ENCODE data around the gene GOLGA6L26. TPM values are rescaled to one million over a fixed set of nuclear protein-coding genes. Genes with fewer than 3 reads are reported as not detected.
"Not testable (repeated sequence)": the region's sequence is repeated elsewhere in the genome, so short reads cannot be mapped to it uniquely, and the experiment has no call there.

Gene GOLGA6L26, protein sequence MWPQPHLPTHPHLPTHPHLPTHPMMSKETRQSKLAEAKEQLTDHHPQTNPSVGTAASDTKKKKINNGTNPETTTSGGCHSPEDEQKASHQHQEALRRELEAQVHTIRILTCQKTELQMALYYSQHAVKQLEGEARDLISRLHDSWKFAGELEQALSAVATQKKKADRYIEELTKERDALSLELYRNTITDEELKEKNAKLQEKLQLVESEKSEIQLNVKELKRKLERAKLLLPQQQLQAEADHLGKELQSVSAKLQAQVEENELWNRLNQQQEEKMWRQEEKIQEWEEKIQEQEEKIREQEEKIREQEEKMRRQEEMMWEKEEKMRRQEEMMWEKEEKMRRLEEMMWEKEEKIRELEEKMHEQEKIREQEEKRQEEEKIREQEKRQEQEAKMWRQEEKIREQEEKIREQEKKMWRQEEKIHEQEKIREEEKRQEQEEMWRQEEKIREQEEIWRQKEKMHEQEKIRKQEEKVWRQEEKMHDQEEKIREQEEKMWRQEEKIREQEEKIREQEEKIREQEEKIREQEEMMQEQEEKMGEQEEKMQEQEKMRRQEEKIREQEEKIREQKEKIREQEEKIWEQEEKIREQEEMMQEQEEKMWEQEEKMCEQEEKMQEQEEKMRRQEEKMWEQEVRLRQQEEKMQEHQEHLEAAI
- total RNA-seq (not detected), polyA plus RNA-seq (not detected)

DNA sequence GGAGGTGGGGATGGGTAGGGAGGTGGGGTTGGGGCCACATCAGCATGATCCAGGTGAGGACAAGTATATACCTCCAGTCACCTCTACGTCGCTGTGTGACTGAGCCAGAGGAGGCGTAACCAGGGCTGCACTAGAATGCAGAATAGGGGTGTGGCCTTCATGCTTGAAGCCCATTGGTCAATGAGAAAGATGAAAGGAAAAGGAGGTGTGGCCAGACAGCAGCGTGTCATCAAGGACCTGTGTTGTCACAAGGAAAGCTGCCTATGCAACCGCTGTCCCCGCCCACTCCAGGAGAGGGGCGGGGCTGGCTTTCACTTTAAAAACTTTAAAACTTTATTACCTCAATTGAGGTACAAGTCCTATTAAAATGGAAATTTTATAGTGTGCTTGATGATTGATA is at the start of gene GOLGA6L26:
GOLGA6L26 (minus strand) TSS at position 101 of the 400 bp plus-strand sequence; CDS start at position 40, 61 bp downstream.
- POLR2A ChIA-PET (ENCODE audit: partially characterized antibody); H3K9me3 ChIP-seq (ENCODE audit: control insufficient read depth in 1 of 2, low read length in 2 of 2); CTCF ChIA-PET (ENCODE audit: partially characterized antibody); H3K36me3 ChIP-seq (ENCODE audit: insufficient read depth, low read length); DNase-seq; H3K27ac Mint-ChIP-seq; H3K4me1 Mint-ChIP-seq; H3K4me3 Mint-ChIP-seq; H3K36me3 Mint-ChIP-seq; H3K27me3 ChIP-seq (ENCODE audit: insufficient read depth, low read length); H3K9me3 Mint-ChIP-seq; H3K4me3 ChIP-seq (ENCODE audit: low read length in 2 of 2); intact Hi-C loops (cut with micrococcal nuclease); H3K27me3 Mint-ChIP-seq; H3K4me1 ChIP-seq (ENCODE audit: insufficient read depth, low read length); H3K27ac ChIP-seq (ENCODE audit: low read depth, low read length): not testable (repeated sequence)

DNA sequence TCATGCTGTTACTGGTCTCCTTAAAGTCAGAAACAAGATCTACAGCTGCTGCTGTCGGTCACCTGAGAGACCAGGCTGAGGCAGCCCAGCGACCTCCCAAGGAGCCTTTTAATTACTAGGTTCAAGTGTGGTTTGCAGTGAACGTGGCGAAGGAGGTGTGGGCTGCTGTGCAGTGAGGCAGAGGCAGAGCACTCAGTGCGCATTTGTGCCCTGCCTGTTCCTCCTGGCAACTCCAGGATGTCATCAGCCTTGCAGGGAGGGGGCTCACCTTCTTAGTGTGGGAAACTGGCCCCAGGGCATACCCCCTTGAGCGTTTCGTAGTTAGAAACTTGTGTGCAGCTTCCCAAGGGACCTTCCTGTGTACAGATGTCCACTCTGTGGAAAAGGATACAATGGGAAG is 47.2 kb upstream of the GOLGA6L26 start:
- POLR2A ChIA-PET (ENCODE audit: partially characterized antibody); H3K4me1 Mint-ChIP-seq; H3K36me3 ChIP-seq (ENCODE audit: insufficient read depth, low read length); H3K4me1 ChIP-seq (ENCODE audit: insufficient read depth, low read length); H3K36me3 Mint-ChIP-seq; H3K4me3 ChIP-seq (ENCODE audit: low read length in 2 of 2); H3K27ac Mint-ChIP-seq; intact Hi-C loops (cut with micrococcal nuclease); H3K27me3 ChIP-seq (ENCODE audit: insufficient read depth, low read length); H3K27ac ChIP-seq (ENCODE audit: low read depth, low read length); DNase-seq; H3K9me3 Mint-ChIP-seq; H3K4me3 Mint-ChIP-seq; H3K9me3 ChIP-seq (ENCODE audit: control insufficient read depth in 1 of 2, low read length in 2 of 2); CTCF ChIA-PET (ENCODE audit: partially characterized antibody): not testable (repeated sequence)
- H3K27me3 Mint-ChIP-seq = peaks cover 1 to 10% of the 10 kb centered on the region in 2 donors

DNA sequence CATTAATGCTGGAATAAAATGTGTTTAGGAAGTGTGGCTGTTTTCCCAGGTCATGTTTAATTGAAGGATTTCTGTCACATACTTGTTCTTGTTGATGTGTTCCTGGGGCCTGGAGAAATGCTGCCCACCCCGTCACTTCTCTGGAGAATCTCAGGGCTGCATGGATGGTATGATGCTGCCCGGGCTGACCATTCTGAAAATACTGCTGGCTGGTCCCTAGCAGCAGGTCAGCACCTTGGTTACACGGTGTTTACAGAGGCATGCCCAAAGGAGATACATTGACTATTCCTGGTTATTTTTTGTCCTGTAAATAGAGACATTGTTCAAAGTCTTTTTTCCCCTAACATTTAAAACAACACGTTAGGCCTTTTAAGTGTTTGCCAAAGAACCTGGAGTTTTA is 46.7 kb upstream of the GOLGA6L26 start:
- H3K9me3 ChIP-seq (ENCODE audit: control insufficient read depth in 1 of 2, low read length in 2 of 2); H3K36me3 Mint-ChIP-seq; H3K36me3 ChIP-seq (ENCODE audit: insufficient read depth, low read length); H3K27me3 ChIP-seq (ENCODE audit: insufficient read depth, low read length); H3K4me3 ChIP-seq (ENCODE audit: low read length in 2 of 2); H3K4me1 Mint-ChIP-seq; H3K27ac ChIP-seq (ENCODE audit: low read depth, low read length); DNase-seq; H3K4me3 Mint-ChIP-seq; CTCF ChIA-PET (ENCODE audit: partially characterized antibody); intact Hi-C loops (cut with micrococcal nuclease); H3K4me1 ChIP-seq (ENCODE audit: insufficient read depth, low read length); H3K9me3 Mint-ChIP-seq; POLR2A ChIA-PET (ENCODE audit: partially characterized antibody); H3K27ac Mint-ChIP-seq: not testable (repeated sequence)
- peaks cover 1 to 10% of the 10 kb centered on the region in 2 donors for H3K27me3 Mint-ChIP-seq

DNA sequence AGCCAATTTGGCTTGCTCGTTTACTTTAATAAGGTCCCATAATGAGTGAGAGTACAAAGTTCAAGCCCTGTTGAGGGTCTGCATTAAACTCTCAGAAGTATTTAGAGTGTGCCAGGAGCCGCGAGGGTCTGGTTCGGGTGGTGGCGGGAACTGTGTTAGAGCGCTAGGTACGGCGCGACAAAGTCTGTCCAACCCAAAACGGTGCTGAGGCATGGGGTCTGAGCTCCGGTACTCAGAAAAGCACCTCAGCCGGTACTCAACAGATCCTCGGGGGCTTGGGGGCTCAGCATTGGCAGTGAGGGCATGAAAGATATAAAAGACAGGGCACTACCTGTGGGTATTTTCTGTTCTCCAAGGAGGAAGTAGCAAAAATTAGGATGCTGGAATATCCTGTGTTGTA is 45.0 kb upstream of the GOLGA6L26 start:
- H3K27me3 ChIP-seq (ENCODE audit: insufficient read depth, low read length); H3K27ac Mint-ChIP-seq; H3K4me1 ChIP-seq (ENCODE audit: insufficient read depth, low read length); CTCF ChIA-PET (ENCODE audit: partially characterized antibody); POLR2A ChIA-PET (ENCODE audit: partially characterized antibody); H3K36me3 ChIP-seq (ENCODE audit: insufficient read depth, low read length); H3K9me3 Mint-ChIP-seq; H3K4me3 Mint-ChIP-seq; H3K9me3 ChIP-seq (ENCODE audit: control insufficient read depth in 1 of 2, low read length in 2 of 2); H3K36me3 Mint-ChIP-seq; H3K27ac ChIP-seq (ENCODE audit: low read depth, low read length); H3K27me3 Mint-ChIP-seq; H3K4me3 ChIP-seq (ENCODE audit: low read length in 2 of 2); H3K4me1 Mint-ChIP-seq; intact Hi-C loops (cut with micrococcal nuclease); DNase-seq: not testable (repeated sequence)

DNA sequence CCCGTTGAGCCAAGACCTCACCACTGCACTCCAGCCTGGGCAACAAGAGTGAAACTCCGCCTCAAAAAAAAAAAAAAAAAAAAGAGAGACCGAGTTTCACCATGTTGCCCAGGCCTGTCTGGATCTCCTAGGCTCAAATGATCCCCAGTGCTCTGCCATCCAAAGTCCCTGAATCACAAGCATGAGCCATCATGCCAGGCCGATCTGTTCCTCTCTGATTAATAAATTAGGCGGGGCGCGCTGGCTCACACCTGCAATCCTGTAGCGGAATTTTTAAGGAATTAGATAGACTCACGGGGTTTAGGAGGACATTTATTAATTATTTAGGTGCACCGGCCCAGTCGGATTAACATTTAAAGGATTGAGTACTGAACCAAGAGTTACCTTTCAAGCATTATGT is 40.2 kb upstream of the GOLGA6L26 start:
- H3K4me3 Mint-ChIP-seq; H3K36me3 Mint-ChIP-seq; H3K27ac ChIP-seq (ENCODE audit: low read depth, low read length); DNase-seq; H3K36me3 ChIP-seq (ENCODE audit: insufficient read depth, low read length); CTCF ChIA-PET (ENCODE audit: partially characterized antibody); H3K4me1 Mint-ChIP-seq; H3K4me3 ChIP-seq (ENCODE audit: low read length in 2 of 2); H3K9me3 ChIP-seq (ENCODE audit: control insufficient read depth in 1 of 2, low read length in 2 of 2); intact Hi-C loops (cut with micrococcal nuclease); H3K9me3 Mint-ChIP-seq; POLR2A ChIA-PET (ENCODE audit: partially characterized antibody); H3K4me1 ChIP-seq (ENCODE audit: insufficient read depth, low read length); H3K27me3 ChIP-seq (ENCODE audit: insufficient read depth, low read length); H3K27ac Mint-ChIP-seq; H3K27me3 Mint-ChIP-seq: not testable (repeated sequence)

DNA sequence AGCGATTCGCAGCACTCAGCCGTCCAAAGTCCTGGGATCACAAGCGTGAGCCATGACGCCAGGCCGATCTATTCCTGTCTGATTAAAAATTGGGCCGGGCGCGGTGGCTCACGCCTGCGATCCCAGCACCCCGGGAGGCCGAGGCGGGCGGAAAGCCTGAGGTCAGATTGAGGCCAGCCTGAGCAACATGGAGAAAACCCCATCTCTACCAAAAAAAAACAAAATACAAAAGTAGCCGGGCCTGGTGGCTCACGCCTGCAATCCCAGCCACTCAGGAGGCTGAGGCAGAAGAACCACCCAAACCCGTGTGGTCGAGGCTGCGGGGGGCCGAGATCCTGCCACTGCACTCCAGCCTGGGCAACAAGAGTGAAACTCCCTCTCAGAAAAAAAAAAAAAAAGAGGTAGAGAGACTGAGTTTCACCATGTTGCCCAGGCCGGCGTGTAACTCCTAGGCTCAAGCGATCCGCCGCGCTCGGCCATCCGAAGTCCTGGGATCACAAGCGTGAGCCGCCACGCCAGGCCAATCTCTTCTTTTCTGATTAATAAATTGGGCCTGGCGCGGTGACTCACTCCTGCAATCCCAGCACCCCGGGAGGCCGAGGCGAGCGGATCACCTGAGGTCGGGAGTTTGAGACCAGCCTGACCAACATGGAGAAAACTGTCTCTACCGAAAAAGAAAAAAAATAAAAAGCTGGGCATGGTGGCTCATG is 39.0 kb upstream of the GOLGA6L26 start:
- POLR2A ChIA-PET (ENCODE audit: partially characterized antibody); H3K9me3 ChIP-seq (ENCODE audit: control insufficient read depth in 1 of 2, low read length in 2 of 2); H3K4me1 Mint-ChIP-seq; H3K4me3 ChIP-seq (ENCODE audit: low read length in 2 of 2); H3K4me3 Mint-ChIP-seq; H3K27me3 ChIP-seq (ENCODE audit: insufficient read depth, low read length); DNase-seq; H3K36me3 Mint-ChIP-seq; intact Hi-C loops (cut with micrococcal nuclease); H3K4me1 ChIP-seq (ENCODE audit: insufficient read depth, low read length); H3K27me3 Mint-ChIP-seq; CTCF ChIA-PET (ENCODE audit: partially characterized antibody); H3K27ac Mint-ChIP-seq; H3K36me3 ChIP-seq (ENCODE audit: insufficient read depth, low read length); H3K27ac ChIP-seq (ENCODE audit: low read depth, low read length); H3K9me3 Mint-ChIP-seq: not testable (repeated sequence)

DNA sequence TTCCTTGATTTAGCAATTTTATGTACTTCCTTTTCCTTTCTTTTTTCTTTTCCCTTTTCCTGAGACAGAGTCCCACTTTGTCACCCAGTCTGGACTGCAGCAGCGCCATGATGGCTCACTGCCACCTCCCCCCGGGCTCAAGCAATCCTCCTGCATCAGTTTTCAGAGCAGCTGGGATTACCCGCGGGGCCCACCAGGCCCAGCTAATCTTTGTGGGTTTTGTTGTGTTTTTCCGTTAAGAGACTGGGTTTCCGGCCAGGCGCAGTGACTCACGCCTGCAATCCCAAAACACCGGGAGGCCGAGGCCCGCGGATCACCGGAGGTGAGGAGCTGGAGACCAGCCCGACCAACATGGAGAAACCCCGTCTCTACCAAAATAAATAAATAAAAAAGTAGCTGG is 38.3 kb upstream of the GOLGA6L26 start:
- Histone ChIP-seq H3K4me3 (ENCODE audit: low read length in 2 of 2) (no peak overlapping the region), H3K36me3 (ENCODE audit: insufficient read depth, low read length) (no peaks in the 10 kb centered on the region), H3K4me1 (ENCODE audit: insufficient read depth, low read length) (no peaks in the 10 kb centered on the region), H3K27me3 (ENCODE audit: insufficient read depth, low read length) (no peaks in the 10 kb centered on the region), H3K27ac (ENCODE audit: low read depth, low read length) (no peak overlapping the region), H3K9me3 (ENCODE audit: control insufficient read depth in 1 of 2, low read length in 2 of 2) (no peaks in the 10 kb centered on the region)
- Mint-ChIP-seq H3K4me3 (no peak overlapping the region), H3K27me3 (peaks cover 0 to 1% of the 10 kb centered on the region in 2 donors), H3K27ac (no peak overlapping the region), H3K36me3 (no peaks in the 10 kb centered on the region), H3K9me3 (no peaks in the 10 kb centered on the region), H3K4me1 (no peaks in the 10 kb centered on the region)
- ChIA-PET CTCF (ENCODE audit: partially characterized antibody) (no interaction called here), POLR2A (ENCODE audit: partially characterized antibody) (no interaction called here)
- no peak for DNase-seq
- intact Hi-C loops (cut with micrococcal nuclease) = no loop called here
